Measurements from ENCODE around the gene CARNS1. TPM values are rescaled to one million over a fixed set of nuclear protein-coding genes. Genes with fewer than 3 reads are reported as not detected.

The CARNS1 gene
- total and polyA plus RNA-seq, 2 donors (not counting 1 experiment from before 2014, with no cell fraction given), result 0.05 to 0.17 TPM

DNA sequence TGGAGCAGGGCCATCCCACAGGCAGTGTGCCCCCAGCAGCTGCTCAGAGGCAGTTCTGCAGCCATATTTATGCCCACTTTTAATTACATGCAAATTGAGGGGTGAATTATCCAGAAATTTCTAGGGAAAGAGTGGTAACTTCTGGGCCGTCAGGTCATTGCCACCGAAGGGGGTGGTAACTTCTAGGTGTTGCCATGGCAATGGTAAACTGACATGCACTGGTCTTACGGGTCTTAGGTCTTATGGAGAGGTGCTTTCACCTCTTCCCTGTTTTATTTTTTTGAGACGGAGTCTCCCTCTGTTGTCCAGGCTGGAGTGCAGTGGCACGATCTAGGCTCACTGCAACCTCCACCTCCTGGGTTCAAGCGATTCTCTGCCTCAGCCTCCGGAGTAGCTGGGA is 57.4 kb downstream of the CARNS1 start:
- no peaks in the 10 kb centered on the region for H3K36me3 ChIP-seq (ENCODE audit: control insufficient read depth, insufficient read depth, low read length)
- DNase-seq (ENCODE audit: low read depth in 2 of 2), result no peak
- TF ChIP-seq EZH2 (IDR thresholded peaks at IDR 0.05; ENCODE audit: low read length, missing control alignments), result no peak
- TF ChIP-seq, protein P1, sequence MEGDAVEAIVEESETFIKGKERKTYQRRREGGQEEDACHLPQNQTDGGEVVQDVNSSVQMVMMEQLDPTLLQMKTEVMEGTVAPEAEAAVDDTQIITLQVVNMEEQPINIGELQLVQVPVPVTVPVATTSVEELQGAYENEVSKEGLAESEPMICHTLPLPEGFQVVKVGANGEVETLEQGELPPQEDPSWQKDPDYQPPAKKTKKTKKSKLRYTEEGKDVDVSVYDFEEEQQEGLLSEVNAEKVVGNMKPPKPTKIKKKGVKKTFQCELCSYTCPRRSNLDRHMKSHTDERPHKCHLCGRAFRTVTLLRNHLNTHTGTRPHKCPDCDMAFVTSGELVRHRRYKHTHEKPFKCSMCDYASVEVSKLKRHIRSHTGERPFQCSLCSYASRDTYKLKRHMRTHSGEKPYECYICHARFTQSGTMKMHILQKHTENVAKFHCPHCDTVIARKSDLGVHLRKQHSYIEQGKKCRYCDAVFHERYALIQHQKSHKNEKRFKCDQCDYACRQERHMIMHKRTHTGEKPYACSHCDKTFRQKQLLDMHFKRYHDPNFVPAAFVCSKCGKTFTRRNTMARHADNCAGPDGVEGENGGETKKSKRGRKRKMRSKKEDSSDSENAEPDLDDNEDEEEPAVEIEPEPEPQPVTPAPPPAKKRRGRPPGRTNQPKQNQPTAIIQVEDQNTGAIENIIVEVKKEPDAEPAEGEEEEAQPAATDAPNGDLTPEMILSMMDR (conservative IDR thresholded peaks at IDR 0.05 in 1 of 2, IDR thresholded peaks at IDR 0.05 in 1 of 2; ENCODE audit: low read depth in 1 of 2, low read length in 2 of 2), result no peak
- no peaks in the 10 kb centered on the region for H3K79me2 ChIP-seq (ENCODE audit: control insufficient read depth, insufficient read depth, low read length)
- no peak overlapping the region for H3K4me2 ChIP-seq (ENCODE audit: extremely low read depth, insufficient read depth, low read length)
- no peak overlapping the region for H3K27ac ChIP-seq (ENCODE audit: insufficient read depth, low read length)
- H4K20me1 ChIP-seq (ENCODE audit: control insufficient read depth, extremely low read depth, insufficient read depth, low read length), result no peaks in the 10 kb centered on the region
- H3K4me3 ChIP-seq (replicated peaks in 1 of 4; ENCODE audit: control extremely low read depth in 1 of 4, insufficient read depth in 1 of 4, low read depth in 3 of 4, low read length in 4 of 4), result no peak overlapping the region
- H3K4me1 ChIP-seq (ENCODE audit: control insufficient read depth, extremely low read depth, insufficient read depth, low read length), result peaks cover 5% of the 10 kb centered on the region
- no peaks in the 10 kb centered on the region for H3K9me3 ChIP-seq (ENCODE audit: control insufficient read depth, insufficient read depth, low read depth, low read length)
- no peak overlapping the region for H2AFZ ChIP-seq (ENCODE audit: low read length)
- H3K9ac ChIP-seq (ENCODE audit: insufficient read depth, low read length), result no peak overlapping the region
- no peaks in the 10 kb centered on the region for H3K27me3 ChIP-seq (ENCODE audit: control insufficient read depth, insufficient read depth, low read length)

Other genes starting within 250 kb of the CARNS1 start
- gene GRK2, start 149.2 kb upstream of the CARNS1 start, total RNA-seq, result 21.6 and 28.9 TPM in 2 replicates
- gene GRK2, start 149.2 kb upstream of the CARNS1 start, polyA plus RNA-seq, result 20.1 and 26.3 TPM in 2 replicates
- 31.8 and 45.4 TPM in 2 replicates for gene ANKRD13D, start 126.4 kb upstream of the CARNS1 start, total RNA-seq
- gene ANKRD13D, start 126.4 kb upstream of the CARNS1 start, polyA plus RNA-seq, result 11.5 and 12.9 TPM in 2 replicates
- gene SSH3, start 112.1 kb upstream of the CARNS1 start, total RNA-seq, result 11.3 and 15.7 TPM in 2 replicates
- 6.9 and 7.5 TPM in 2 replicates for gene SSH3, start 112.1 kb upstream of the CARNS1 start, polyA plus RNA-seq
- gene POLD4, start 62.1 kb upstream of the CARNS1 start, total RNA-seq, result 28.5 and 32.4 TPM in 2 replicates
- 33.3 and 36.3 TPM in 2 replicates for gene POLD4, start 62.1 kb upstream of the CARNS1 start, polyA plus RNA-seq
- gene CLCF1, start 42.1 kb upstream of the CARNS1 start, total RNA-seq, result 2.3 and 3.6 TPM in 2 replicates
- 6.0 and 6.5 TPM in 2 replicates for gene CLCF1, start 42.1 kb upstream of the CARNS1 start, polyA plus RNA-seq
- 3.8 and 6.4 TPM in 2 replicates for gene RAD9A, start 23.7 kb upstream of the CARNS1 start, total RNA-seq
- 3.5 and 5.9 TPM in 2 replicates for gene RAD9A, start 23.7 kb upstream of the CARNS1 start, polyA plus RNA-seq
- gene PPP1CA, start 13.8 kb upstream of the CARNS1 start, total RNA-seq, result 90.7 and 104 TPM in 2 replicates
- 135 and 218 TPM in 2 replicates for gene PPP1CA, start 13.8 kb upstream of the CARNS1 start, polyA plus RNA-seq
- gene TBC1D10C, start 11.6 kb upstream of the CARNS1 start, total RNA-seq, result not detected in 2 replicates
- gene TBC1D10C, start 11.6 kb upstream of the CARNS1 start, polyA plus RNA-seq, result 0.05 TPM in 1 of 2 replicates, not detected in the other
- gene RPS6KB2, start 12.8 kb downstream of the CARNS1 start, total RNA-seq, result 26.2 and 30.6 TPM in 2 replicates
- gene RPS6KB2, start 12.8 kb downstream of the CARNS1 start, polyA plus RNA-seq, result 29.0 and 34.0 TPM in 2 replicates
- under 0.01 and 0.17 TPM in 2 replicates for gene PTPRCAP, start 22.0 kb downstream of the CARNS1 start, total RNA-seq
- gene PTPRCAP, start 22.0 kb downstream of the CARNS1 start, polyA plus RNA-seq, result 0.05 TPM in 1 of 2 replicates, not detected in the other
- gene CORO1B, start 27.8 kb downstream of the CARNS1 start, total RNA-seq, result 88.1 and 112 TPM in 2 replicates
- gene CORO1B, start 27.8 kb downstream of the CARNS1 start, polyA plus RNA-seq, result 56.3 and 65.5 TPM in 2 replicates
- not detected in 2 replicates for gene GPR152, start 37.1 kb downstream of the CARNS1 start, total RNA-seq
- not detected in 2 replicates for gene GPR152, start 37.1 kb downstream of the CARNS1 start, polyA plus RNA-seq
- not detected in 2 replicates for gene CABP4, start 39.7 kb downstream of the CARNS1 start, total RNA-seq
- not detected in 2 replicates for gene CABP4, start 39.7 kb downstream of the CARNS1 start, polyA plus RNA-seq
- 11.2 and 17.2 TPM in 2 replicates for gene TMEM134, start 53.6 kb downstream of the CARNS1 start, total RNA-seq
- 16.5 and 22.0 TPM in 2 replicates for gene TMEM134, start 53.6 kb downstream of the CARNS1 start, polyA plus RNA-seq
- 117 and 128 TPM in 2 replicates for gene AIP, start 67.3 kb downstream of the CARNS1 start, total RNA-seq
- gene AIP, start 67.3 kb downstream of the CARNS1 start, polyA plus RNA-seq, result 52.3 and 53.7 TPM in 2 replicates
- gene PITPNM1, start 89.7 kb downstream of the CARNS1 start, total RNA-seq, result 7.4 and 10.2 TPM in 2 replicates
- gene PITPNM1, start 89.7 kb downstream of the CARNS1 start, polyA plus RNA-seq, result 4.7 TPM in 2 replicates
- gene CDK2AP2, start 92.5 kb downstream of the CARNS1 start, total RNA-seq, result 6.4 and 7.8 TPM in 2 replicates
- 19.0 and 30.9 TPM in 2 replicates for gene CDK2AP2, start 92.5 kb downstream of the CARNS1 start, polyA plus RNA-seq
- not detected in 2 replicates for gene CABP2, start 107.8 kb downstream of the CARNS1 start, total RNA-seq
- gene CABP2, start 107.8 kb downstream of the CARNS1 start, polyA plus RNA-seq, result not detected in 2 replicates
- 444 and 642 TPM in 2 replicates for gene GSTP1, start 168.1 kb downstream of the CARNS1 start, total RNA-seq
- 360 and 397 TPM in 2 replicates for gene GSTP1, start 168.1 kb downstream of the CARNS1 start, polyA plus RNA-seq
- gene NDUFV1, start 191.3 kb downstream of the CARNS1 start, total RNA-seq, result 153 and 171 TPM in 2 replicates
- 64.9 and 77.5 TPM in 2 replicates for gene NDUFV1, start 191.3 kb downstream of the CARNS1 start, polyA plus RNA-seq
- 4.1 and 5.0 TPM in 2 replicates for gene NUDT8, start 214.3 kb downstream of the CARNS1 start, total RNA-seq
- gene NUDT8, start 214.3 kb downstream of the CARNS1 start, polyA plus RNA-seq, result 0.90 and 1.6 TPM in 2 replicates
- gene TBX10, start 224.1 kb downstream of the CARNS1 start, total RNA-seq, result not detected in 2 replicates
- not detected in 2 replicates for gene TBX10, start 224.1 kb downstream of the CARNS1 start, polyA plus RNA-seq
- gene ACY3, start 235.1 kb downstream of the CARNS1 start, total RNA-seq, result not detected in 2 replicates
- gene ACY3, start 235.1 kb downstream of the CARNS1 start, polyA plus RNA-seq, result 0.07 TPM in 1 of 2 replicates, not detected in the other

Data from fibroblast of lung (primary cell).